GM19238 (cell line): ENCODE results near the gene EPB41L5.
"Not testable (repeated sequence)": the region's sequence is repeated elsewhere in the genome, so short reads cannot be mapped to it uniquely, and the experiment has no call there.

ENCODE experiments used
- DNase-seq: peaks from one replicate; pipeline ENCODE4 v3.0.0; 2011; ENCODE audit warnings: low spot score; ENCODE audit not compliant: insufficient read length

Gene EPB41L5

GRCh38 chr2:120140866-120141265 is 128.0 kb downstream of the EPB41L5 start:
- no peak for DNase-seq

DNA sequence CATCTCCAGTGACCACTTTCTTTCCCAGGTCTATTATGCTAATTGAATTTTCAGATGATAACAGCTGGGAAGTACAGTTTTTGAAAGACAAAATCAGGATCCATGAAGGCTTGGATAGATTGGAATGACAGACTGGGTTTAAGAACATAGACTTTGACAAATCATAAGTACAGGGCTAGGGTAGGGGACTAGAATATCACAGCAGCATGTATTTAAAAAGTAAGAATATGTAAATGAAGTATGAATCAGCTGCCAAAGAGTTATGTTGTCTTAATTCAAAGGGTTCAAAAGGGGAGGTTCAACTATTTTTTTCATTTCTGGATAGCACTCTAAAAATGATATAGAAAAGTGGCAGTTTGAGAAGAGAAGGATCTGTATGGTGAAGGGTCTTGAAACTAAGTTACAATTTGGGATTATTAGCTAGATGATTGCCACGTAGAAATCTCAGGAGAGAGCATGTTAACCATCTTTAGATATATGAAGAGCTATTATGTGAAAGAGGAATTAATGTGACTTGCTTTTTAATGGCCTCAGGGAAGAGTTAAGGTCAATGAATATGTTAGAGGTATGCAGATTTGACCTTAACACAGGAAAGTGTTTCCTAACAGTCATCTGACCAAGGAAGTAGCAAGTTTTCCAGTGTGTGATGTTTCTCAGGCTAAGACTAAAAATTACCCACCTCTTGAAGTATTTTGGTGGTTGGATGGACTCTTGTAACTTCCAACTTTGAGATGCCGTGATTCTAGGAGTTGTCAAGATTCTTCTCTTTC is 128.6 kb downstream of the EPB41L5 start:
- DNase-seq: no peak

DNA sequence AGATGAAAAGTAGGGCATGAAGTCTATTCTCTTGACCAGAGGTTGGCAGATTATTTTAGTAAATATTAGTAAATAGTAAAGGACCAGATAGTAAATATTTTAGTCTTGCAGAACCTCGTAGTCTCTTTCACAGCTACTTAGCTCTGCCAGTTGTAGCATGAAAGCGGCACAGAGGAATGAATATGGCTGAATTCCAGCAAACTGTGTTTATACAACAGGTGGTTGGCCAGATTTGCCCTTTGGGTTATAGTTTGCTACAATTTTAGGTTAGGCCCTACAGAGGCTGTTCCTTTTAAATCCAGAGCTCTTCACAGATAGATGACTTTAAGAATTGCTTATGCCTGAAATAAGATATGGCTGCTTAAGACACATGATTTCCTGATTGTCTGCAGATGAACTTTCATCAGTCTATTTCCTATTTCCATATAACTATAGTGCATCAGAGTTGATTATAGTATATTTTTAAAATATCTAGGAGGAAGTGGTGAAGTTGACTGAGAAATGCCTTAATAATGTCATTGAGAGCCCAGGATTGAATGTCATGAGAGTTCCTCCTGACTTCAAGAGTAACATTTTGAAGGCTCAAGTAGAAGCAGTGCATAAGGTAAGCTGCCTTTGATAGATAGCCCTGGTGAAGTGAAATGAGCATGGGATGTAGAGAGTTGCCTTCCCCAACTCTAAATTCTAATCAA is 129.8 kb downstream of the EPB41L5 start:
- DNase-seq: no peak

DNA sequence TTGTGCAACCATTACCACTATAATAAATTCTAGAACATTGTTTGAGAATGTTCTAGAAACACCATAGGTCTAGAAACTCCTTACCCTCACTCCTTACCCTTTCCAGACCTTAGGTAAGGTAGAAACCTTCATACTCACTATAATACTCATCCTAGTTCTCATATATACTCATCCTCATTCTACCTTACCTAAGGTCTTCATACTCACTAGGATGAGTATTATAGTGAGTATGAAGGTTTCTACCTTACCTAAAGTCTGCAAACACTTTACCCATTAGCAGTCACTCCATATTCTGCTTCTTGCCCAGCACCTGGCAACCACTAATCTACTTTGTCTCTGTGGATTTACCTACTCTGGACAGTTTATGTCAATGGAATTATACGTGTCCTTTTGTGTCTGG is 135.4 kb downstream of the EPB41L5 start:
- no peak for DNase-seq

- no peak for DNase-seq
Observed at GRCh38 chr2:120148669-120149068, 135.8 kb downstream of the EPB41L5 start.

DNA sequence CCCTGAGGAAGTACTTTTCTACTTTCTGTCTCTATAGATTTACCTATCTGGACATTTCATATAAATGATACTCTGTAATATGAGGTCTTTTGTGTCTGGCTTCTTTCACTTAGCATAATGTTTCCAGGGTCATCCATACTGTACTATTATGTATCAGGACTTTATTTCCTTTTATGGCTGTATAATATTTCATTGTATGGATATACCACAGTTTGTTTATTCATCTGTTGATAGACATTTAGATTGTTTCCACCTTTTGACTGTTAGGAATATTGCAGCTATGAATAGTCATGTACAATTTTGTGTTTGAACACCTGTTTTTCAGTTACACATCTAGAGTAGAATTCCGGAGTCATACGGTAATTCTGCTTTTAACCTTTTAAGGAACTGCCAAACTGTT is 136.5 kb downstream of the EPB41L5 start:
- no peak for DNase-seq

- no peak for DNase-seq
Observed at GRCh38 chr2:120150040-120150482, 137.2 kb downstream of the EPB41L5 start.

DNA sequence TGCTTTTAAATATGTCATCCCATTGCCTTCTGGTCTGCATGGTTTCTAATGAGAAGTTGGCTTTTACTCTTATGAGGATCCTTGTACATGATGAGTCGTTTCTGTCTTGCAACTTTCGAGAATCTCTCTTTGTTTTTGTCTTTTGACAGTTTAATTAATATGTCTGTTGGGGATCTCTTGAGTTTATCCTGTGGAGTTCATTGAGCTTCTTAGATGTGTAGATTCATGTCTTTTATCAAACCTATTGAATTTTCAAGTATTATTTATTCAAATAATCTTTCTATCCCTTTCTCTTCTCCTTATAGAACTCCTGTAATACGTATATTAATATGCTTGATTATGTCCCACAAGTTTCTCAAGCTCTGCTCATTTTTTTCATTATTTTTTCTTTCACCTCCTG is 142.4 kb downstream of the EPB41L5 start:
- DNase-seq: no peak

GRCh38 chr2:120158658-120159057 is 145.8 kb downstream of the EPB41L5 start:
- DNase-seq: not testable (repeated sequence)

- DNase-seq: no peak
Observed at GRCh38 chr2:120161190-120161589, 148.3 kb downstream of the EPB41L5 start.

- DNase-seq: no peak
Observed at GRCh38 chr2:120162716-120163115, 149.8 kb downstream of the EPB41L5 start.

GRCh38 chr2:120167272-120167671 is 154.4 kb downstream of the EPB41L5 start:
- DNase-seq: no peak

- no peak for DNase-seq
Observed at GRCh38 chr2:120169020-120169419, 156.1 kb downstream of the EPB41L5 start.

DNA sequence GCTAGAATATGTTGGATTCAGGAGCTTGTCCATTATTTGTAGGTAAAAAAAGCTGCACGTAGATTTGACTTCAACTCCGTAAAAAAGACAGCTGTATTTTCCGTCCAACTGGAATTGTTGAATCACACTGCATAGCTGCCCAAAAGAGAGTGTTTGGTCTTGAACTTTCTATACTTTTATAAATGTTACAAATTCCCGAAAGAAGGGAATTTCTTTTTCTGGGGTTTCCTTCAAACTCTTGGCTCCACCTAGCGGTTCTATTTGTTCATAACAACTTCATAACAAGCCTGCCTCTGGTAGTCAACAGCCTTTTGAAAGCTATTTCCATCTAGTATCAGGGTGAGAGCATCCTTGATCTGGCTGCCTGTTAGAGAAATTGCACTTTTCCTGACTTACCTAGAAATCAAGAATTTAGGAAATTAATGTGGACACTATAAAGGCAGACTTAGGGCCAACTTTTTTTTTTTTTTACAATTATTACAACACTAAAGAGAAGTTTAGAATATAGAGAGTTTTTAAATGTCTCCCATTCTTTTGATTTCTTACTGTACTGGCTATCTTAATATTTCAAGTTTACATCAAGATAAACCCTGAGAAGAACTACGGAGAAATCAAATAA is 162.2 kb downstream of the EPB41L5 start:
- no peak for DNase-seq

DNA sequence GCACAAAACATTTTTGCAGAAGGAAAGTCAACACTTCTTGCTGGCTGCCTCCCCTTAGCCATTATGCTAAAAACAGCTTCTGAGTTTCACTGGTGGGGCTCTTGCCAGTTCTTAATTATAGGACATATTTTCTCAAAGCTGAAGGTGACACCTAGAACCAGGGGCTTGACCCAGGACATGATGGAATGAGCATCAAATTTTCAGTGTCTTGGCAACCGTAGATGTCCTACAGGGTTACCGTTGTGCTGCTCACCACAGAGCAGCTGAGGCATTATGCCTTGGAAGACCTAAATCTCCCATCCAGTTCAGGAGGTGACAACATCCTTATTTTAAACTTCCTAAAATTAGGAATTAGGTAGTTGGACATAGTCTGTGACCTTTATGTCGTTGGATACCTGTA is 163.6 kb downstream of the EPB41L5 start:
- no peak for DNase-seq

DNA sequence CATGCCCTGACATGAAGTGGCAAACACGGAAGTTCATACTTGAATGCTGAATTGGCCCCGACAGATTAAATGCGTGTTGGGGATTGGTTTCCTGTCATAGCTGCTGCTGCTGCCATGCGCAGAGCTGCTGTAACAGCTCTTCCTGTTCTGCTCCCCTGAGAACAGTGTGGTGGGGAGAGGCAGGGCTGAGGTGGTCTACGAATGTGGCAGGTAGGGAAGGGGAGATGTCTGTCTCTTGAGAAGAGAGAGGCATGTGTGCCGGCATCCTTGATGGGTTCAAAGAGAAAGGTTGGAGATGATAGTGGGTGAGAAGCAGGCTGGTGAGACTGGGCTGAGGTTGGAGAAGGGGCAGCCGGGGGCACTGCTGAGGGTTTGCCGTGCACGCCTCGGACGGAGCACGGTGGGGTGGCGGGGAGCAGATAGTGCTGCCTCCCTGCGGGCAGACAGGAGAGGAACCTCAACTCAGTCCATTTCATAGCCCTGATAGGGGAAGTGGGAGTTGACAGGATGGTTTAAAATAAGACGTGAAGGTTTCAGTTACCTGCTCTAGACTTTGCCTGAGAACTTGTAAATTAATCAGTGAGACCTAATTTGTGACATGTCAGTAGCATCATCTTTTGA is 164.2 kb downstream of the EPB41L5 start:
- peak; percentile 70 for DNase-seq

DNA sequence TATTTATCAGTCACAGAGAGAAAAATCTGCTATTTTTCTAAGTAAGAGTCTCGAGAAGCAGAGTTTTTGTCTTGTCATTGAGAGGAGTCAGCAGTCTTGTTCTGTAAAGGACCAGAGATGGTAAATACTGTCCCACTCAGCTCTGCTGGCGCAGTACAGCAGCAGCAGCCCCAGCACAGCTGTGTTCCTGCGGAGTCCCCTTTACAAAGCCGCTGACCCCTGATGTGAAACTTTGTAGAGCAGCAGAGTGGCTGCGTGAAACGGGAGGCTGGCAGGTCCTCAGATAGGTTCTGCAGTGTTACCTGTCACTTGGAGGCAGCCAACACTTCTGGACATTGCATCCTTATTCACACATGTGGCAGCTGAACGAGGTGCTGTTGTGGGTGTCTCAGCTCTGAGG is 165.1 kb downstream of the EPB41L5 start:
- no peak for DNase-seq

DNA sequence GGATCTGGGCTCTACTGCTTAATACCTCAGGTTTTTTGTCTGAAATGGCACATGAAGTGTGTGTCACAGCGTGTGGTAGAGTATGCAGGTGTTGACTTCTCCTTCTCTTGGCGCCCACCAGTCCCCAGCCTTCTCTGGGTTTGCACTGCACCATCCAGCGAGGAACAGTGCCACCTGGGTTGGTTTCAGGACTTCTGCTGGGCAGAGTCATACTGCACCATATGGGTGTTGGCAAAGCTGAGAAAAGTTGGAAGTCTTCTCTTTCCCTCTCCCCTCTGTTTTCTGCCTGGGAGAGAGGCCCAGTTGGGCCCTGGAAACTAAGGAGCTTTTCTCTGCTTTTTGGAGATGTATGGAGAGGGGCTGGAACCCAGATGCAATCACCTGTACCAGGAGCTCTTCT is 166.5 kb downstream of the EPB41L5 start:
- no peak for DNase-seq

- DNase-seq: no peak
Observed at GRCh38 chr2:120180066-120180465, 167.2 kb downstream of the EPB41L5 start.

- DNase-seq: no peak
Observed at GRCh38 chr2:120182019-120182560, 169.2 kb downstream of the EPB41L5 start.

DNA sequence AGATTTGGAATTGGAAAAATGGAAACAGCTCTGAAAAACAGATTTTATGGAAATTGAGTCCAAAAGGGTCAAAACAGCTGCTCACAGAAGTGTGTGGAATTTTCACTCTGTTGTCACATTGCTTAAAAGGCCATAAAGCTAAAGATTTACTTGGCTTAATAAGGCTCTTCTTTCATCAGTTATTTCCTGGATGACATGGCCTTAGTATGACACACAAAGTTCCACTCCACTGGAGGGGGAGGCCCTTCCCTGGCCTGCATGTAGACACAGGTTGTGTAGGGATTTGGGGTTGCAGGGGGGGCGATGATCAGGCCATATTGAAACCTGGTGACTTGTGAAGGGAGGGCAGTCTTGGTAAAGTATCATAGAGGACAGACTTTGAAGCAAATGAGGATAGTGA is 176.3 kb downstream of the EPB41L5 start:
- no peak for DNase-seq

DNA sequence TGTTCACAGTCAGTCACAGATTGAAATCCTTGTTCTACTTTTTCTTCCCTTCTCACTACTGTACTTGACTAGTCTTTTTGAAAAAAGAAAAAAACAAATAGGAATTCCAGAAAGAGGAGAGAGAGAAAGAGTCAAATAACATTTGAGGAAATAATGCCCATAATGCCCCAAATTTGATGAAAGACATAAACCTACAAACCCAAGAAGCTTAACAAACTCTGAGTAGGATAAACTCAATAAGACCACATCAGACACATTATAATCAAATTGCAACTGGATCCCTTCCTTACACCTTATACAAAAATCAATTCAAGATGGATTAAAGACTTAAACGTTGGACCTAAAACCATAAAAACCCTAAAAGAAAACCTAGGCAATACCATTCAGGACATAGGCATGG is 179.4 kb downstream of the EPB41L5 start:
- no peak for DNase-seq
